Sigmoid colon (tissue), 7 donors: ENCODE results near the gene TMCO6. TPM values are rescaled to one million over a fixed set of nuclear protein-coding genes. Genes with fewer than 3 reads are reported as not detected.
"Not testable (repeated sequence)": the region's sequence is repeated elsewhere in the genome, so short reads cannot be mapped to it uniquely, and the experiment has no call there.

Source experiments
- DNase-seq: peaks from one replicate; pipeline ENCODE4 v3.0.0-alpha.2; 2019
- H3K27ac ChIP-seq, 4 donors: fragments of 200-600 bp; sonication (generic); one replicate each; pipeline ENCODE4 v1.5.1; 2016 to 2019; ENCODE audit warnings: mild to moderate bottlenecking in 1 of 4
- H3K27me3 ChIP-seq, 3 donors: fragments of 200-600 bp; sonication (generic); one replicate each; pipeline ENCODE4 v1.5.1; 2019; ENCODE audit warnings: mild to moderate bottlenecking in 1 of 3
- H3K36me3 ChIP-seq, 4 donors: fragments of 200-600 bp; sonication (generic); one replicate each; pipeline ENCODE4 v1.5.1; 2016 to 2019
- H3K4me1 ChIP-seq, 4 donors: fragments of 200-600 bp; sonication (generic); one replicate each; pipeline ENCODE4 v1.5.1; 2017 to 2019
- H3K4me3 ChIP-seq, 4 donors: fragments of 200-600 bp; sonication (generic); one replicate each; pipeline ENCODE4 v1.5.1; 2017 to 2019; ENCODE audit warnings: mild to moderate bottlenecking in 2 of 4, moderate library complexity in 1 of 4
- H3K9me3 ChIP-seq, 4 donors: fragments of 200-600 bp in 3 of 4; sonication (generic) in 3 of 4; one replicate each; pipeline versions ENCODE4 v1.5.1 to v1.6.1; 2013 to 2019
- EP300 ChIP-seq, 4 donors: sonication (generic); formaldehyde crosslinking; IDR thresholded peaks; one replicate each; pipeline ENCODE4 v1.6.1; 2017; ENCODE audit warnings: antibody characterized with exemption in 4 of 4
- POLR2A ChIP-seq, 2 donors: fragments of 450-650 bp; IDR thresholded peaks; one replicate each; pipeline ENCODE4 v1.6.1; 2016; ENCODE audit warnings: antibody characterized with exemption in 2 of 2, mild to moderate bottlenecking in 2 of 2, moderate library complexity in 2 of 2
- POLR2AphosphoS5 ChIP-seq, 4 donors: sonication (generic); formaldehyde crosslinking; IDR thresholded peaks; one replicate each; pipeline ENCODE4 v1.6.1; 2017; ENCODE audit warnings: antibody characterized with exemption in 4 of 4
- WGBS, 2 donors: extraction: QIAGEN DNeasy Blood & Tissue Kit; methylation state at CpG; one replicate each; pipeline ENCODE4 v1.1.7; 2013; 5-methylcytosine and 5-hydroxymethylcytosine counted together
- intact Hi-C: fragments of 100-400 bp; cut with DNase I; formaldehyde crosslinking; loops from one replicate; pipeline ENCODE4 v1.15.1; 2023
- polyA plus RNA-seq, 3 donors: library from polyadenylated mRNA; stranded (reverse); fragments of 200-250 nt; gene quantifications; one replicate each; pipeline ENCODE4 v1.2.3, GENCODE V29; 2013
- total RNA-seq, 4 donors: library from RNA; depleted of rRNA; stranded (reverse); fragments of >200 nt; gene quantifications; one replicate each; pipeline ENCODE4 v1.1.0, GENCODE V29; 2016
- TF ChIP-seq, protein P1 (sequence below), 4 experiments: fragments of 450-650 bp in 3 of 4; fragments of 200-600 bp in 1 of 4; IDR thresholded peaks; one replicate each; pipeline ENCODE4 v1.5.1; 2016 to 2019; ENCODE audit warnings: antibody characterized with exemption in 4 of 4, mild to moderate bottlenecking in 3 of 4, moderate library complexity in 2 of 4
- donor health status: healthy with polysubstance abuse.
- donor health status: Bipolar disorder and iron deficiency.
- donor health status: healthy.

Gene TMCO6
- total and polyA plus RNA-seq, 7 donors = 3.9 to 40.2 (median 30.5) TPM

DNA sequence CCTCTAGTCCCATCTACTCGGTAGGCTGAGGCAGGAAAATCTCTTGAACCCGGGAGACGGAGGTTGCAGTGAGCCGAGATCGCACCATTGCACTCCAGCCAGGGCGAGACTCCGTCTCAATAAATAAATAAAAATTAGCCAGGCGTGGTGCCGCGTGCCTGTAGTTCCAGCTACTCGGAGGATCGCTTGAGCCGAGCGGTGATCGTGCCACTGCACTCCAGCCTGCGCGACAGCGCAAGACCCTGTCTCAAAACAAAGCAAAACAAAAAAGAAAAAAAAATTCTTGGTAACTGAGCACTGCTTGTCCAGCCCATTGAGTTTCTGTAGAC is 24.7 kb downstream of the TMCO6 start:
- no peaks in the 10 kb centered on the region for H3K9me3 ChIP-seq
- WGBS, 2 donors = 4 to 17% methylated on average over 18 of the region's 18 CpGs
- H3K4me3 ChIP-seq = peak overlapping the region; percentile 57 to 89 (median 75)
- no peak for DNase-seq
- peaks cover 29 to 53% (median 44%) of the 10 kb centered on the region in 4 donors for H3K36me3 ChIP-seq
- H3K27me3 ChIP-seq = no peaks in the 10 kb centered on the region
- TF ChIP-seq EP300 (IDR thresholded peaks at IDR 0.05) (no peak), POLR2A (IDR thresholded peaks at IDR 0.05) (no peak), POLR2AphosphoS5 (IDR thresholded peaks at IDR 0.05) (no peak)
- TF ChIP-seq, protein P1, sequence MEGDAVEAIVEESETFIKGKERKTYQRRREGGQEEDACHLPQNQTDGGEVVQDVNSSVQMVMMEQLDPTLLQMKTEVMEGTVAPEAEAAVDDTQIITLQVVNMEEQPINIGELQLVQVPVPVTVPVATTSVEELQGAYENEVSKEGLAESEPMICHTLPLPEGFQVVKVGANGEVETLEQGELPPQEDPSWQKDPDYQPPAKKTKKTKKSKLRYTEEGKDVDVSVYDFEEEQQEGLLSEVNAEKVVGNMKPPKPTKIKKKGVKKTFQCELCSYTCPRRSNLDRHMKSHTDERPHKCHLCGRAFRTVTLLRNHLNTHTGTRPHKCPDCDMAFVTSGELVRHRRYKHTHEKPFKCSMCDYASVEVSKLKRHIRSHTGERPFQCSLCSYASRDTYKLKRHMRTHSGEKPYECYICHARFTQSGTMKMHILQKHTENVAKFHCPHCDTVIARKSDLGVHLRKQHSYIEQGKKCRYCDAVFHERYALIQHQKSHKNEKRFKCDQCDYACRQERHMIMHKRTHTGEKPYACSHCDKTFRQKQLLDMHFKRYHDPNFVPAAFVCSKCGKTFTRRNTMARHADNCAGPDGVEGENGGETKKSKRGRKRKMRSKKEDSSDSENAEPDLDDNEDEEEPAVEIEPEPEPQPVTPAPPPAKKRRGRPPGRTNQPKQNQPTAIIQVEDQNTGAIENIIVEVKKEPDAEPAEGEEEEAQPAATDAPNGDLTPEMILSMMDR (IDR thresholded peaks at IDR 0.05) = no peak
- peak overlapping the region; percentile 84 to 91 (median 86) for H3K27ac ChIP-seq
- intact Hi-C loops = loop anchor here (2.0 kb wide), 2 partner anchors 15 to 27 kb away; partner anchors contain the start of genes HARS1 and HARS2
- peaks cover 0 to 25% (median 22%) of the 10 kb centered on the region in 4 donors for H3K4me1 ChIP-seq

DNA sequence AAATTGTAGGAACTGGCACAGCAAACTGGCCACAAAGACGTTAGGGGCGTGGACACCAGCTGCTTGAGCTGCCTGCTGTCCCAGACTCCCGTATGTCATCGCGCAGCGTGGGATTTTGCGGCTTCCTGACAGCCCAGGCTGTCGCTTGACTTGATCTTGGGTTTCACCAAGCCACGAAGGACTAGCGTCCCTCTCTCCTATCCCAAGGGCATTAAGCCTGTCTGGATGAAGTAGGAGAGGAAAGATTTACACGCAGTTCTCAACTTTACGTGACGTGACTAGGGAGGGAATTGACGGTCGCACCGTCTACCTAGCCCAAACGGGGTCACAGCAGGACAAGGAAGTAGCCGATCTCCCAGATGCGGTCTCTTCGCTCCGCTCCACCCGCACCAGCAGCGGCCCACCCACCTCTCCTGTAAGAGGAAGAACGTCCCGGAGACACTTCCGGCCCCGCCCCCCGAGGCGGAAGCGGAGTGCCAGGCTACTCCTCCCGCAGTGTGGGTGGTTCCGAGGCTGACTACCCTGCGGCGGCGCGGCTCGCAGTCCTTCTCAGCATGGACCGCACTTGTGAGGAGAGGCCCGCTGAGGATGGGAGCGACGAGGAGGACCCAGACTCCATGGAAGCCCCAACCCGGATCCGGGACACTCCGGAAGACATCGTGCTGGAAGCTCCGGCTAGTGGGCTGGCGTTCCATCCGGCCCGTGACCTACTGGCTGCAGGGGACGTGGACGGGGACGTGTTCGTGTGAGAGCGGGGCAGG is 25.3 kb downstream of the TMCO6 start, which contains the start of gene WDR55:
WDR55 (plus strand) TSS at position 546 of the 761 bp plus-strand sequence; CDS start at position 555, 9 bp downstream.
- 0% methylated on average over 54 of the region's 54 CpGs for WGBS, 2 donors
- peak within 1 kb of the TSS; percentile 57 to 89 (median 75) for H3K4me3 ChIP-seq
- TF ChIP-seq POLR2AphosphoS5 (IDR thresholded peaks at IDR 0.05) = peak; percentile 84 to 92 (median 90)
- TF ChIP-seq, protein P1 (IDR thresholded peaks at IDR 0.05) = no peak
- TF ChIP-seq POLR2A (IDR thresholded peaks at IDR 0.05) = peak; percentile 71 to 86
- H3K9me3 ChIP-seq = no peaks in the 10 kb centered on the region
- DNase-seq = peak; percentile 98
- peaks cover 0 to 25% (median 22%) of the 10 kb centered on the region in 4 donors for H3K4me1 ChIP-seq
- peaks cover 29 to 53% (median 44%) of the 10 kb centered on the region in 4 donors for H3K36me3 ChIP-seq
- H3K27me3 ChIP-seq = no peaks in the 10 kb centered on the region
- intact Hi-C loops = loop anchor here (2.0 kb wide), 2 partner anchors 16 to 26 kb away; partner anchors contain the start of genes HARS1 and HARS2
- peak within 1 kb of the TSS; percentile 84 to 91 (median 86) for H3K27ac ChIP-seq

DNA sequence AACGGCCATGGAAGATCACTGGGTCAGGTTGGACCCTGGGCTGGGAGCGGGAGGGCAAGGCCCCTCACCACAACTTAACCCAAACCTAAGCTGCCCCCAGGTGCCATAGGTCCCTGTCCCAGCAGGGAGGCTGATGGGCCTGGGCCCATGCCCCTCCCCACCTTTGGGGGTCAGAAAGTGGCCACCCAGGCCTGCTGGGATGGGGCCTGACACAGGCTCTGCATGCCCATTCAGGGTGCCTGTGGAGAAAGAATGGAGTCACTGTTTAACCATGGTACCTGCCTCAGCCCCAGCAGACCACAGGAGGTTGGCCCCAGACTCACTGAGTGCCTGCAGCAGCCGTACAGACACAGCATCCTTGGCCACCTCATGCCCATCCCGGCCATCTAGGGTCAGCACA is 31.8 kb downstream of the TMCO6 start:
- H3K27ac ChIP-seq, DNase-seq, intact Hi-C loops, H3K9me3 ChIP-seq, H3K4me3 ChIP-seq, H3K27me3 ChIP-seq: not testable (repeated sequence)
- peaks cover 24 to 62% (median 38%) of the 10 kb centered on the region in 4 donors for H3K36me3 ChIP-seq
- 86 to 99% methylated on average over 4 of the region's 4 CpGs for WGBS, 2 donors
- peaks cover 0 to 15% (median 9%) of the 10 kb centered on the region in 4 donors for H3K4me1 ChIP-seq

DNA sequence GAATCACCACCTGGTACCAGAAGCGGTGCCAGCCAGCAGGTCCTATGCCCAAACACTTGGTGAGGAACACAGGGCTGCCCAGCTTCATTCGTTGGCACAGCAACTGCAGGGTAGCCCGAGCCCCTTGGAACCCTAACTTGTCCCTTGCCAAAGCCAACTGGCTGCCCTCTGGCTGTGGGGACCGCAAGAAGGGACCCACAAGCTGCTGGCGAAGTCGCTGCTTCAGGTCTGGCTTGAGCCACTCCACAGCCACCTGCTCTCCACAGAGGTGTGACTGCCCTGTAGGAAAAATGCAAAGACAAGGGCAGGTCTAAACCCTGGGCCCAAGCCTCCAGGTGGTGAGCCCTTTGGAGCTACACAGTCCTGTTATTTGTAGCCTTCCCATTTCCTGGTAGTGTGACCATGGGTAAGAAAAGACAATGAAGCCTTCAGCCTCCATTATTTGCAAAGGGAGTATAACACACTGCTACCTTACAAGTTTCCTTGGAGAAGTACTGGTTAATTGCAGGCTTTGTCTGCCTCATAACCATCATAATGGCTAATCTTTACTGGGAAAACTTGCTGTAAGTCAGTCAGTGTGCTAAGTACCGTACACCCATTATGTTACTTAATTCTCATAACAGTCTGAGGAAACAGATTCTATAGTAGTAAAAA is 32.3 kb downstream of the TMCO6 start:
- WGBS, 2 donors = 71 to 80% methylated on average over 6 of the region's 7 CpGs
- no peak overlapping the region for H3K4me3 ChIP-seq
- intact Hi-C loops = no loop called here
- H3K4me1 ChIP-seq = peaks cover 0 to 9% (median 3%) of the 10 kb centered on the region in 4 donors
- H3K36me3 ChIP-seq = peaks cover 24 to 68% (median 44%) of the 10 kb centered on the region in 4 donors
- no peaks in the 10 kb centered on the region for H3K9me3 ChIP-seq
- H3K27me3 ChIP-seq = no peaks in the 10 kb centered on the region
- TF ChIP-seq, protein P1 (IDR thresholded peaks at IDR 0.05) = no peak
- TF ChIP-seq POLR2AphosphoS5 (IDR thresholded peaks at IDR 0.05) = no peak
- TF ChIP-seq EP300 (IDR thresholded peaks at IDR 0.05) = no peak
- no peak for TF ChIP-seq POLR2A (IDR thresholded peaks at IDR 0.05)
- no peak for DNase-seq
- no peak overlapping the region for H3K27ac ChIP-seq
